ENCODE data around the gene APOL6. TPM values are rescaled to one million over a fixed set of nuclear protein-coding genes. Genes with fewer than 3 reads are reported as not detected.

Gene APOL6
- total and polyA plus RNA-seq, 10 of the 15 experiments (the other 5 are each of a cell fraction or from before 2014, with no cell fraction given), result 4.3 to 22.9 (median 9.3) TPM

- Histone ChIP-seq H3K4me2 (ENCODE audit: control insufficient read depth, insufficient read depth) (no peak overlapping the region), H3K9ac (ENCODE audit: control insufficient read depth, insufficient read depth, low read length) (no peak overlapping the region), H2AFZ (ENCODE audit: control insufficient read depth, low read depth, low read length) (no peak overlapping the region), H3K36me3 (ENCODE audit: control insufficient read depth in 2 of 2, insufficient read depth in 2 of 2, low read length in 1 of 2) (no peaks in the 10 kb centered on the region), H3K4me3 (no peak overlapping the region), H3K27ac (ENCODE audit: control insufficient read depth, insufficient read depth) (no peak overlapping the region), H3K27me3 (replicated peaks in 1 of 2; ENCODE audit: control insufficient read depth in 2 of 2, insufficient read depth in 2 of 2, low read length in 1 of 2) (no peaks in the 10 kb centered on the region; a peak in 1 of 4 replicates), H3K4me1 (ENCODE audit: control insufficient read depth, insufficient read depth, low read length) (no peaks in the 10 kb centered on the region), H3K9me3 (replicated peaks; ENCODE audit: control insufficient read depth, insufficient read depth, low read length) (no peaks in the 10 kb centered on the region), H4K20me1 (ENCODE audit: control insufficient read depth, insufficient read depth) (no peaks in the 10 kb centered on the region), H3K79me2 (ENCODE audit: control insufficient read depth, insufficient read depth, low read length) (no peaks in the 10 kb centered on the region)
- in situ Hi-C loops (cut with MboI) (no loop called here), intact Hi-C loops (cut with micrococcal nuclease; ENCODE audit: unreplicated experiment) (no loop called here)
- ChIA-PET POLR2A (no interaction called here), RAD21 (ENCODE audit: unreplicated experiment) (no interaction called here), SMC1A (ENCODE audit: uncharacterized antibody, unreplicated experiment) (no interaction called here), CTCF (interaction anchor here (0.6 kb wide), 1 partner anchor 486 kb away, joined by 3 read pairs; no protein-coding TSS in a partner anchor)
- FAIRE-seq (peak; percentile 59), ATAC-seq (no peak), DNase-seq (ENCODE audit: low read depth, low spot score) (no peak)
- no TSS peak for BruUV-seq (replicated peaks)
- no peak for TF ChIP-seq EGR1 (IDR thresholded peaks at IDR 0.05; ENCODE audit: borderline replicate concordance in 1 of 2, low read depth in 2 of 2, low read length in 2 of 2)
- TF ChIP-seq ZSCAN29 (IDR thresholded peaks at IDR 0.05), result no peak
- no peak for TF ChIP-seq CBFB (IDR thresholded peaks at IDR 0.05; ENCODE audit: low read depth)
- no peak for TF ChIP-seq SUPT20H (IDR thresholded peaks at IDR 0.05; ENCODE audit: borderline replicate concordance, control insufficient read depth, low read depth, low read length)
- no peak for TF ChIP-seq RFX5 (IDR thresholded peaks at IDR 0.05; ENCODE audit: low read depth, low read length)
- TF ChIP-seq RBBP5 (conservative IDR thresholded peaks at IDR 0.05), result no peak
- no peak for TF ChIP-seq TARDBP (IDR thresholded peaks at IDR 0.05; ENCODE audit: borderline replicate concordance)
- TF ChIP-seq SIN3A (IDR thresholded peaks at IDR 0.05; ENCODE audit: low read depth, low read length), result no peak
- no peak for TF ChIP-seq POLR2A (IDR thresholded peaks at IDR 0.05; ENCODE audit: low read depth, low read length)
- TF ChIP-seq, protein P1, sequence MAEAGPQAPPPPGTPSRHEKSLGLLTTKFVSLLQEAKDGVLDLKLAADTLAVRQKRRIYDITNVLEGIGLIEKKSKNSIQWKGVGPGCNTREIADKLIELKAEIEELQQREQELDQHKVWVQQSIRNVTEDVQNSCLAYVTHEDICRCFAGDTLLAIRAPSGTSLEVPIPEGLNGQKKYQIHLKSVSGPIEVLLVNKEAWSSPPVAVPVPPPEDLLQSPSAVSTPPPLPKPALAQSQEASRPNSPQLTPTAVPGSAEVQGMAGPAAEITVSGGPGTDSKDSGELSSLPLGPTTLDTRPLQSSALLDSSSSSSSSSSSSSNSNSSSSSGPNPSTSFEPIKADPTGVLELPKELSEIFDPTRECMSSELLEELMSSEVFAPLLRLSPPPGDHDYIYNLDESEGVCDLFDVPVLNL (IDR thresholded peaks at IDR 0.05; ENCODE audit: low read depth, low read length), result no peak
- TF ChIP-seq IKZF2 (IDR thresholded peaks at IDR 0.05), result no peak
- TF ChIP-seq CHD2 (IDR thresholded peaks at IDR 0.05; ENCODE audit: borderline replicate concordance, low read depth, low read length), result no peak
- TF ChIP-seq TCF12 (IDR thresholded peaks at IDR 0.05; ENCODE audit: low read depth, low read length), result no peak
- no peak for TF ChIP-seq TAF1 (IDR thresholded peaks at IDR 0.05; ENCODE audit: borderline replicate concordance, low read depth, low read length)
- 39% methylated on average over 9 of the region's 9 CpGs for WGBS (ENCODE audit: insufficient coverage, insufficient replicate concordance, low lambda C conversion rate, missing lambda C conversion rate)
Measured at GRCh38 chr22:35601743-35602615, 46.3 kb upstream of the APOL6 start.
